GM08714 (cell line): ENCODE measurements around the gene ALDH1B1.
"Not testable (repeated sequence)": the region's sequence is repeated elsewhere in the genome, so short reads cannot be mapped to it uniquely, and the experiment has no call there.

Experiments
- H3K4me3 ChIP-seq: fragments of 200-500 bp; sonication (Bioruptor generic); 2 replicates; pipeline ENCODE4 v1.5.1; 2014; ENCODE audit warnings: mild to moderate bottlenecking, low read length, inconsistent platforms
- ZNF274 ChIP-seq: IDR thresholded peaks from 2 replicates; pipeline ENCODE4 v1.6.1; 2012; ENCODE audit warnings: mild to moderate bottlenecking, low read depth, low read length

The ALDH1B1 gene

DNA sequence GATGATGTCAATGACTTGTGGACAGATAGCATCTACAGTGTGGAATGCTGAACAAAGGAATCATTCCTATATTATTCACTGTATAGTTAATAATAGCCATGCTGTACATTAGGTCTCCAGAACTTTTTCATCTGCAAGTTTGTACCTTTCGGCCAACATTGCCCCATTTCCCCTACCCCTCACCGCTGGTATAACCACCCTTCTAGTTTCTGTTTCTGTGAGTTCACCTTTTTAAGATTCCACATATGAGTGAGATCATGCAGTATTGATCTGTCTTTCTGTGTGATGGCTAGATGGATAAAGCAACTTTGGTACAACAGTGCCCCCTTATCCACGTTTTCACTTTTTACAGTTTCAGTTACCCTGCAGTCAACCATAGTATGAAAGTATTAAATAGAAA, 18.8 kb upstream of the ALDH1B1 start:
- no peak overlapping the region for H3K4me3 ChIP-seq
- TF ChIP-seq ZNF274, result no peak

- no peak overlapping the region for H3K4me3 ChIP-seq
- no peak for TF ChIP-seq ZNF274
Measured at GRCh38 chr9:38374847-38375571, 17.5 kb upstream of the ALDH1B1 start.

- no peak overlapping the region for H3K4me3 ChIP-seq
- no peak for TF ChIP-seq ZNF274
Measured at GRCh38 chr9:38375572-38375963, 16.9 kb upstream of the ALDH1B1 start.

- H3K4me3 ChIP-seq, result no peak overlapping the region
- no peak for TF ChIP-seq ZNF274
Measured at GRCh38 chr9:38376021-38376670, 16.4 kb upstream of the ALDH1B1 start.

DNA sequence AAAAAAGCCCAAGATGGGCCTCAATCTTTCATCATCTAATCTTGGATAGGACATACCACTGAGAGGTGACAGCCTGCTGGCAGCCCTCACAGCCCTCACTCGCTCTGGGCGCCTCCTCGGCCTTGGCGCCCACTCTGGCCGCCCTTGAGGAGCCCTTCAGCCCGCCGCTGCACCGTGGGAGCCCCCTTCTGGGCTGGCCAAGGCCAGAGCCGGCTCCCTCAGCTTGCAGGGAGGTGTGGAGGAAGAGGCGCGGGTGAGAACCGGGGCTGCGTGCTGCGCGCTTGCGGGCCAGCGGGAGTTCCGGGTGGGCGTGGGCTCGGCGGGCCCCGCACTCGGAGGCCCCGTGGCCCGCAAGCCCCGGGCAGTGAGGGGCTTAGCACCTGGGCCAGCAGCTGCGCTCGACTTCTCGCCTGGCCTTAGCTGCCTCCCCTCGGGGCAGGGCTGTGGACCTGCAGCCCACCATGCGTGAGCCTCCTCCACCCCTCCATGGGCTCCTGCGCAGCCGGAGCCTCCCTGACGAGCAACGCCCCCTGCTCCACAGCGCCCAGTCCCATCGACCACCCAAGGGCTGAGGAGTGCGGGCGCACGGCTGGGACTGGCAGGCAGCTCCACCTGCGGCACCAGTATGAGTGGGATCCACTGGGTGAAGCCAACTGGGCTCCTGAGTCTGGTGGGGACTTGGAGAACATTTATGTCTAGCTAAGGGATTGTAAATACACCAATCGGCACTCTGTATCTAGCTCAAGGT, 15.0 kb upstream of the ALDH1B1 start:
- not testable (repeated sequence) for H3K4me3 ChIP-seq

DNA sequence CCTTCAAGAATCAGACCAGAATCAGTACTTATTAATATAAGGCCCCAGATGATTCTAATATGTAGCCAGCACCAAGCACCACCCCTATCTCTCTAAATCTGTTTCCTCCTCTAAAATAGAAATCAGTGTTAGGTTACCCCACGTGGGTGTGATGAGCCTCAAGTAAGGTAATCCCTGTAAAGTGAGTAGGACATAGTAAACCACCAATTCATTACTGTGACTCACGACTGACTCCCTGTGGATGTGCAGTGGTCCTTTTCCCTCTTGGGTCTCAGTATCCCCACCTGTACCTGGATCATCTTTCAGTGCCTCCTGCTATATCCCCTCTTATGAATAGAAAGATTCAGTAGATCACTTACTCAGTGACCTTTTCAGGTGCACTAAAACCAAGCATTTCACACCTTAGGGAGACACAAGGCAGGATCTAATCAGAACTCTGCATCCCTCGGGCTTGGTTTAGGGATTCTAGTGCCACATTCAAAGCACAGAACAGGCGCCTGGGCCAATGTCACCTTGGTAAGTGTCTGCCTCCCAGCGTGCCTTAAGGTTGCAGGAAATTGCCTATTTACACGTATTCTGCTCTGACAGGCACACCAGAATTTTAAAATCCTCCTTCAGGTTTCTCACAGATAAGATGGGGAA, 12.2 kb upstream of the ALDH1B1 start:
- H3K4me3 ChIP-seq, result no peak overlapping the region
- no peak for TF ChIP-seq ZNF274

- no peak overlapping the region for H3K4me3 ChIP-seq
- TF ChIP-seq ZNF274, result no peak
Measured at GRCh38 chr9:38380872-38381534, 11.5 kb upstream of the ALDH1B1 start.

GRCh38 chr9:38382141-38382540, 10.4 kb upstream of the ALDH1B1 start:
- no peak for TF ChIP-seq ZNF274
- no peak overlapping the region for H3K4me3 ChIP-seq

DNA sequence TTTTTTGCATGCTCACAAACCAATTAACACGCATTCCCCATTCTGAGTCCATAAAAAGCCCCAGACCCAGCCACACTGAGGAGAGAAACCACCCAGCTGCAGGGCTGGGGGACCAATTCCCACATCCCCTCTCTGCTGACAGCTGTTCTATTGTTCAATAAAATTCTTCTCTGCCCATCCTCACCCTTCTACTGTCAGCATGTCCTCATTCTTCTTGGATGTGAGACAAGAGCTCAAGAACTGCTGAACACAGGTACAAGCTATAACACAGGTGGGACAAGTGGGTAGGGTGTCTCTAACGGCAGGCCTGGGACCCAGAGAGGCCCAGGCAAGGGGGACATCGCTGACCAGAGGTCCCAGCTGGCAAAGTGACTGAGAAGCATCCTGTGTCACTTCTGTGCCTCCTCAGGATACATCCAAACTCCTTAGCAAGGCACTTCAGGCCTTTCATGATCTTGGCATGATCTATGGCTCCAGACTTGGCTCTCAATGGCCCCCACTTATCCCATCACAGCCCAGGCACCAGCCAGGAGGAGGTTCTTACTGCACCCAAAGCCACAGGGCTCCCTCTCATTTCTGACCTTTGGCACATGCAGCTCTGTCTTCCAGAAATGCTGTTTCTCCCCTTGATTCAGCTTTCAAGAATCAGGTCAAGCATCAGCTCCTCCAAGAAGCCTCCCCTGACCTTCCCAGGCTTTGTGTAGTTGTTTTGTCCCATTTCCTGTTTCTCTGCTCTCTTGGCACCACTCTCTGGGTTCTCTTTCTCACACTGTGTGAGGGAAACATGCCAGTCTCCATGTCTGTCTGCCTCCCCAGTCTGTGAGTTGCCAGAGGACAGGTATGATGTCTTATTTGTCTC, 7.3 kb upstream of the ALDH1B1 start:
- no peak for TF ChIP-seq ZNF274
- no peak overlapping the region for H3K4me3 ChIP-seq

DNA sequence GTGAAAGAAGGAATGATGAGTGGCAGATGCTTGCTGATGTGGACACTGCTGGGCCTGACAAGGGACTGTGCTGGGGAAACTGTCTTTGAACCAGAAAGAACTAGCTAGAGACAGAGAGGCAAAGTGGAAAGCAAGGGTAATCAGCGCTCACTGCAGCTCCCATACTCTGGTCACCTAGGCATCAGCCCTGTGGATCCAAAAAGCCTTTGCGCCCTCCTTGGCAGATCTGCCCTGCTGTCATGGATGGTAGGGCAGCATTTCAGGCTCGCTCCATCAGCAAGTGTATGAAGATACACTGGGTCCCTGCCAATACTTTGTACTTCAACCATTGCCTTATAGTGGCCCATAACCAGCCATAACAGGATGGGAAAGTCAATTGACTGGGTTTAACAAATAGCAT, 6.6 kb upstream of the ALDH1B1 start:
- no peak for TF ChIP-seq ZNF274
- no peak overlapping the region for H3K4me3 ChIP-seq

DNA sequence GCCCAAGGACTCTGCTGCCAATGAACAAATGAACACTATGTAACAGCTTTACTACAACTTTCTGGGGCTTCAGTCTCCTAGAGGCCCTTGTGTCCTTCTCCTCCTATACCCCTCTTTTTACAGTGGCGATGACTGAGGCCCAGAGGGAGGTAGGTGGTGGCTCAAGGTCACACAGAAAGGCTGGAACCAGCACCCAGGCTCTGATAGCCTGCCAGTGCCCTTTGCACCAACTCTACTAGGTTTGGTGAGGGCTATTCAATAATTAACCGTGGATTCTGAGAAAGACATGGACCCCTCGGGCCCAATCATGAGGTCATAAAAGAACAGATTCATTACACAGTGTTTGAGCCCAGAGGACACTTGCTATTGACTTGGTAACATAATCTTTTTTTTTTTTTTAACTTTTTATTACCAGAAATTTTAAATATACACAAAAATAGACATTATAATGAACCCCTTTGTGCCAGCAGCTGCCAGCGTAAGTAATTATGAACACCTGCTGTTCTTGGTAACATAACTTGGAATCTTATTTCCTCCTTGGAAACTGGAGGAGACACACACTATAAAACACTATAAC, 6.1 kb upstream of the ALDH1B1 start:
- H3K4me3 ChIP-seq, result no peak overlapping the region
- TF ChIP-seq ZNF274, result no peak

- no peak overlapping the region for H3K4me3 ChIP-seq
- no peak for TF ChIP-seq ZNF274
Measured at GRCh38 chr9:38387066-38387465, 5.4 kb upstream of the ALDH1B1 start.

GRCh38 chr9:38387751-38388150, 4.8 kb upstream of the ALDH1B1 start:
- TF ChIP-seq ZNF274, result no peak
- no peak overlapping the region for H3K4me3 ChIP-seq
